HEK293 (cell line): ENCODE data around the gene SPZ1.

Source experiments
- AEBP2 ChIP-seq: fragments of 450-650 bp; formaldehyde crosslinking; IDR thresholded peaks from 2 replicates; pipeline ENCODE4 v1.5.1; 2016; ENCODE audit warnings: missing biosample characterization, missing genetic modification characterization, borderline replicate concordance
- CTCF ChIP-seq: fragments of 450-650 bp; formaldehyde crosslinking; IDR thresholded peaks from 2 replicates; pipeline ENCODE4 v1.5.1; 2016; ENCODE audit warnings: missing biosample characterization, missing genetic modification characterization
- KLF1 ChIP-seq: fragments of 450-650 bp; formaldehyde crosslinking; IDR thresholded peaks from 2 replicates; pipeline ENCODE4 v1.5.1; 2016; ENCODE audit warnings: missing biosample characterization, missing genetic modification characterization
- KLF9 ChIP-seq: fragments of 450-650 bp; formaldehyde crosslinking; IDR thresholded peaks from 2 replicates; pipeline ENCODE4 v1.5.1; 2016; ENCODE audit warnings: missing biosample characterization, missing genetic modification characterization, low read depth
- ZNF274 ChIP-seq, 2 experiments: fragments of 200-500 bp in 1 of 2; fragments of 450-650 bp in 1 of 2; sonication (Bioruptor generic) in 1 of 2; formaldehyde crosslinking in 1 of 2; IDR thresholded peaks; 2 replicates each; pipeline versions ENCODE4 v1.5.1 to v1.6.1; 2014 to 2016; ENCODE audit warnings: borderline replicate concordance in 1 of 2, inconsistent platforms in 1 of 2, low read length in 1 of 2, missing biosample characterization in 1 of 2, missing genetic modification characterization in 1 of 2
- ZNF335 ChIP-seq: fragments of 450-650 bp; formaldehyde crosslinking; conservative IDR thresholded peaks from 2 replicates; pipeline ENCODE4 v1.5.1; 2016; ENCODE audit warnings: missing biosample characterization, missing genetic modification characterization
- ZNF548 ChIP-seq: fragments of 450-650 bp; formaldehyde crosslinking; IDR thresholded peaks from 2 replicates; pipeline ENCODE4 v1.5.1; 2016; ENCODE audit warnings: missing biosample characterization, missing genetic modification characterization
- ZNF747 ChIP-seq: fragments of 450-650 bp; formaldehyde crosslinking; IDR thresholded peaks from 2 replicates; pipeline ENCODE4 v1.5.1; 2016; ENCODE audit warnings: missing biosample characterization, missing genetic modification characterization
- ZSCAN16 ChIP-seq: fragments of 450-650 bp; formaldehyde crosslinking; IDR thresholded peaks from 2 replicates; pipeline ENCODE4 v1.5.1; 2016; ENCODE audit warnings: missing biosample characterization, missing genetic modification characterization

DNA sequence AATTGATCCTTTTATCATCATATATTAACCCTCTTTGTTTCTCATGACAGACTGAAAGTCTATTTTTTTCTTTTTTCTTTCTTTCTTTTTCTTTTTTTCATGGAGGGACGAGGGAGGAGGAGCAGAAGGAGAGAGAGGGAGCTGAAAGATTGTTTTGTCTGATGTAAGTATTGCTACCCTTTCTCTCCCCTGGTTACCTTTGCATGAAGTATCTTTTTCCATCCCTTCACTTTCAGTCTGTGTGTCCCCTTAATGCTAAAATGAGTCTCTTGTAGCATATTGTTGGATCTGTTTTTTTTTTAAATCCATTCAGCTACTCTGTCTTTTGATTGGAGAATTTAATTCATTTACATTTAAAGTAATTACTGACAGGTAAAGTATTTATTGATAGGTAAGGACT is 36.4 kb upstream of the SPZ1 start:
- TF ChIP-seq CTCF (no peak), ZSCAN16 (tag by site-specific recombination) (no peak), ZNF274 (IDR thresholded peaks at IDR 0.05; ENCODE audit: low read length) (no peak), ZNF274 (tag by site-specific recombination; IDR thresholded peaks at IDR 0.05; ENCODE audit: borderline replicate concordance) (no peak), KLF1 (tag by site-specific recombination) (no peak), KLF9 (tag by site-specific recombination) (no peak), ZNF747 (tag by site-specific recombination) (no peak), AEBP2 (tag by site-specific recombination) (no peak), ZNF548 (tag by site-specific recombination) (no peak), ZNF335 (tag by site-specific recombination) (no peak)
